HG03039 (cell line): ENCODE data around the gene SERPIND1.

Experiments
- ATAC-seq: cut with Tn5 transposase; IDR thresholded peaks from one replicate; pipeline ENCODE4 v1.9.1; 2021; ENCODE audit warnings: mild to moderate bottlenecking, moderate library complexity; ENCODE audit not compliant: unreplicated experiment

SERPIND1 gene

DNA sequence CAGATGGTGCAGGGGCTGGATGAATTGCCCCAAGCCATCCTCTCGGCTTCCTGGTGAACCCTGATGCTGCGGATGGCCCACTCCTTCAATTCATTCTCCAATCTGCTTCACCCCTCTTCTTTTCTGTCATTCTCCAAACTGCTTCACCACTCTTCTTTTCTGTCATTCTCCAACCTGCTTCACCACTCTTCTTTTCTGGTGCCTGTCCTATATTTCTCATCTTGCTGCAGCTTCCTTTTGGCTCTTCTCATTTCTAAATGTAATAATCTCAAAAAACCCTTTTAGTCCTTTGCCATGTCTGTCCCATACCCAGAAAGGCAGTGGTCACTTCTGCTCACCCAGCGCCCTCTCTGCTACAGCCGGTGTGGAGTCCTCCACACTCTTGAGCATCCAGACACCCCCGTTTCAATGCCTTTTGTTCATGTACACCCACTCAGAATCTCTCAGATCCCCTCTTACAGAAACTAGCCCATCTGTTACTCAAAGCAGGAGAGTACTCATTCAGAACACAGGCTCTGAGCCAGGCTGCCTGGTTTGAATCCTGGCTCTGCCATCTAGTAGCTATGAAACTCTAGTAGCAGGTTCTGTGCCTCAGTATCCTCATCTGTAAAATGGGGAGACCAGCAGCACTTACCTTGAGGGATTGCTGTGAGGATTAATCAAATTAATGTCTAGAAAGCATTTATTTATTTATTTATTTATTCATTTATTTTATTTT, 14.9 kb downstream of the SERPIND1 start:
- no peak for ATAC-seq

DNA sequence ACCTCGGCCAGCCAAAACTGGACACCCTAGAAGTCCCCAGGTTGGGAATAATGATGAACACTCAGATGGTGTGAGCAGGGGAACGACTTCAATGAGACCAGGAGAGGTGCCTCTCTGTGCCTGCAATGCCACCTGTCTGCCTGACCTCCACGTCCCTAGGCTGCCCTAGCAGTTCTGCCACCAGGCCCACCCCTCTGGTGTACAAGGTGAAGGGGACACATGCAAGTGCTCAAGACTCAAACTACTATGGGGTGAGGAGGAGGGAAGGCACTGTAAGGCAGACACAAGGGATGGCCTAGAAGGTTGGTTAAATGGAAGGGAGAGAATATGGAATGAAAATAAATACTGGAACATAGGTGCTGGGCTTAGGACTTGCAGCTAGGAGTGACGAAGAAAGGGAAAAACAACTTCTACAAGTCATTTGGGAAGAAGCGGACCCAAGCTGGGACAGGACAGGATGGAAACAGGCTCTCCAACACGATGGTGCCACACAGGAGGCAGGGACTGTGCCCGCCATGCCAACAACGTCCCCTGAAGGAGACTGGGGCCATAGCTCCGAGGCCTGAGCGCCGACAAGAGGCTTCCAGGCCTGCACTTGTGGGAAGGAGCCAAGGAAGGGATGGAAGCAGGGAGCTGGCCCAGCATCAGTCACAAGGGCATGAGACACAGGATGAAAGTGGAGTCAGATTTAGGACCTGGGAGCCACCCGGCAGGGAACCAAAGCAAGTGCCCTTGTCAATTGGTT, 18.5 kb downstream of the SERPIND1 start:
- no peak for ATAC-seq

DNA sequence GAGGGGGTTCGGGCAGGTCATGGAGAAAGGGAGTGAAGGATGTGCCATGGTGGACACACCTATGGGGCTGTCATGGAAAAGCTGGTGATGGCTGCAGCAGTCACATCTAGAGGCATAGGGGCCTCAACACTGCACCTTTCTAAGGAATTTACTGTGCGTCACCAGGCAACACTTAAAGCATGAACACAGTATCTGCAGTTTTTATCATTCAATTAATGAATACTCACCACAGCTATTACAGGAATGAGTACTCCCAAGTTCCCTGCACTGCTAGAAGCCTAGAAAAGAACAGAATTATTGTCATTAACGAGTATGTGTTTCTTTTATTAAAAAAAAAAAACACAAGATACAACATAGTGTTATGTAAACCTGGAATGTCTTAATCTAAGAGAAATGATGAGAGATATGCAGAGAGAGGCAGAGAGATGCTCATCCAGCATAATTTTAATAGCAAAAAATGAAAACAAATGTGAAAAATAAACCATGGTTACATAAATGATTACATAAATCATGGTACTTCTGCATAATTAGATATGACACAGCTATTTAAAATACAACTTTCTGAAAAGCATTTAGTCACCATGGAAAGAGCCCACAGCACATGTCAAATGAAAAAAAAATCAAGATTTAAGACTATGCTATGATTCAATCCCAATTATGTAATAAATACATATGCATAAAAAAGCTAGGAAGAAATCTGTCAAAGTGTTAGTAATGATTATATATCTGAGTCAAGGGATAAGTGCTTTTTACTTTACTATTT, 19.2 kb downstream of the SERPIND1 start:
- ATAC-seq: no peak

DNA sequence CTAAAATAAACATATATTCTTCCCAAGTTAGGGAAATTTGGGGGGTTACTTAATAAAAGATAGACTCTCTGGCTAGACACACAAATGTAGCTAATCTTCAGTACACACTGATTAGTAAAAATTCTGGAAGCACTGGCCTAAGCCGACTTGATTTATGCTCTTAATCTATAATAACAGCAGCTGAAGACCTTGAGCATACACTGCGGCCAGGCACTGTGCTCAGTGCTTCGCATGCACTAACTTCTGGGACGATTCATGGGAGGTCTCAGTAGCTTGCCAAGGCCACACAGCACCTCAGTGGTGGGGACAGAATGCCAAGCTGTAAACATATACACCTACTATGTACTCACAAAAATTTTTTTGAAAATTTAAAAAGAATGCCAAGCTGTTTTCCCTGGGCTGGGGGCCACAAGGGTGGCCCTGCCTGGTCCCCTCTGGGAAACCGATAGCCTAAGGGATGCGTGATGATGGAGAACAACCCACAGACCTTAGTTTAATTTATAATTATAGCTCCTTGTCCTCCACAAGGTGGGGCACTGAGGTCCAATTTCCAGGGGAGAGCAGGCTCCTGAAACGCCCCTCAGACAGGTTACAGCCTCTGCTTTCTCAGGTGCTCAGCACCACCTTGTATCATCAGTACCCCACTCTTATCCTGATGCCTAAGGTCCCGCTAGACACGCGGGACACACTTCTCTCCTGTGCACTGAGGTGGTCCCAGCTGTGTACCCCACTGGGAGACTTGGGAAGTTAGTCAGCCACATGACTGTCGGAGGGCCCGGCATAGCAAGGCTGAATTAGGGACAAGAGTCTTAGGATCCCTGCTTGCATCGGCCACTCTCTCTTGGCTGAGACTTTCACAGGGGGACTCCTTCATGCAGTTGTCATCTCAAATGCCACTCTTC, 20.1 kb downstream of the SERPIND1 start:
- ATAC-seq: no peak

GRCh38 chr22:20794650-20795413, 20.9 kb downstream of the SERPIND1 start:
- no peak for ATAC-seq

GRCh38 chr22:20796731-20797130, 22.8 kb downstream of the SERPIND1 start:
- ATAC-seq: no peak

GRCh38 chr22:20798218-20798617, 24.3 kb downstream of the SERPIND1 start:
- ATAC-seq: no peak

- ATAC-seq: no peak
Measured at GRCh38 chr22:20798974-20799373, 25.1 kb downstream of the SERPIND1 start.

GRCh38 chr22:20799449-20799848, 25.5 kb downstream of the SERPIND1 start:
- ATAC-seq: no peak

DNA sequence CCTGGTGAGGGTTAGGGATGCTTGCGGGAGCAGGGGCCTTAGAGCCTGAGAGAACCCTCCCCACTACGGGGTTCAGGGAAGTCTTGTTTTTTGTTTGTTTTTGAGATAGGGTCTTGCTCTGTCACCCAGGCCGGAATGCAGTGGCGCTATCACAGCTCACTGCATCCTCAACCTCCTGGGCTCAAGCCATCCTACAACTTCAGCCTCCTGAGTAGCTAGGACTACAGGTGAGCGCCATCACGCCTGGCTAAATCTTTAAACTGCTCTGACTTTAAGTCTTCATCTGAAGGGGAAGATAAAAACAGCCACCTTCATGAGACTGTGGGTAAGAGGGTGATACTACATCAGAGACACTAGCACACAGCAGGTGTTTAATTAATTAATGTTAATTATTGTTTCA, 28.5 kb downstream of the SERPIND1 start:
- ATAC-seq: no peak

DNA sequence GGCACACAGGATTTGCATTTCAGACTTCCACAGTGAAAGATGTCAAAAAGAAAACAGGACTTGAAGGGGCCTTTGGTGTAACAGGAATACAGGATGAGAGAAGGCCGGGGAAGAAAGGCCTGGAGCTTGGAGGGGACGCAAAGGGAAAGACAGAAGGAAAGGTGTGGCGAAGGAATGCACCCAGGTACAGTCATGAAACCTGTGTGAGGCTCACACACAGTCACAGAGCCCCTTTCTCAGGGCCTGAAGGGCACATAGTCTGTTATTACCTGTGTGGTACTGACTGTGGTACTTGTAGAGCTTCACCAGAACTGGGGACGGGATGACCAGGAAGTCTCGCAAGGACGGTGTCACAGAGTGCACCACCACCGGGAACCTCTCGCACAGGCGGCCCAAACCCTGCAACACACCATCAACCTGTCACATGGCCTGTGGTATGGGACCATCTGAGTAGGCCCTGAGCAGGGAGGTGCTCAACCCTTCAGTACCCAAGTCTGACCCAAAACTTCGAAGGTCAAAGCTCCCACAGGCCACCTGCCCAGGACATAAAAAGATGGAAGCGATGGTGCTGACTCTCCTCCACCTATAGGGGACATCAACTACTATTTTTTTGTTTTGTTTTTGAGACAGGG, 29.1 kb downstream of the SERPIND1 start:
- no peak for ATAC-seq

DNA sequence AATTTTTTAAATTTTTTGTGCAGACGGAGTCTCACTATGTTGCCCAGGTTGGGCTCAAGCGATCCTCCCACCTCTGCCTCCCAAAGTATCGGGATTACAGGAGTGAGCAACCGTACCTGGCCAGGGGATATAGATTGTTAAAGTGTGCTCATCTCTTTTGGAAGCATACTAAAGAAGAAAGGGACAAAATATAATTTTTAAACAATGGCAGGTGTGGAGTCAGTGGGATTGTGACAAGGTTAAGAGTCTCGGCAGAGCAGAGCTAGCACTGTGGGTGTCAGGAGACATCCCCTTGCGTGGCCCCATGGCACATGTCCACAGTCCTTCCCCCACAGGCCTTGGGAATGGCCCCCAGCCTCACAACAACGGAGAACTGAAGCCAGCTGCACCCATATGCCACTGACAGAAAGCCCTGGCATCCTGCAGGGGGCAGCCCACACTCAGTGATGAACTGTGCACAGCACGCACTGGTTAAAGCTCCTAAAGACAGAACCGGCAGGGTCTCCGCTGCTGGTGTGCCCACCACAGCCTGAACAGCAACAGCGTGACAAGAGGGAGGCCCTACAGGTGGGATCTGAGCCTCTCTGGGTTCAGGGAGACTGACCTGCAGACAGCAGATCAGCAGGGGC, 29.9 kb downstream of the SERPIND1 start:
- ATAC-seq: no peak

DNA sequence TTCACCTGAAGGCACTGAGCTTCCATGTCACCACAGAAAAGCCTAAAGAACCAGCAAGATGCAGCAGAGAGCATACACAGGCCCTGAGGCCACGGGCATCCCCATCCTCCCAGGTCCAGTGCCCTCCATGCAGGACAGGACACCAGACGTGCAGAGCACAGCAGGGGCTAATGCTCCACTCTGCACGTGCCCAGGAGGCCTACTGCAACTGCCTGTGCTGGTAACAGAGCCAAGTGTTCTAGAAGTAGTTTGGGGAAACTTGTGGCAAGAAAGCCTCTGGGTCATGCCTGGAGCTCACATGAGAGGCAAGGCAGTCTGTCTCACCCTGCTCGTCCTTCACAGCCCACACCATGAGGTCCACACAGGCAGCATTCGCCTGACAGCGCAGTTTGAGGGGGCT, 30.7 kb downstream of the SERPIND1 start:
- no peak for ATAC-seq

GRCh38 chr22:20805972-20806471, 32.1 kb downstream of the SERPIND1 start:
- no peak for ATAC-seq

GRCh38 chr22:20807315-20807752, 33.4 kb downstream of the SERPIND1 start:
- no peak for ATAC-seq

GRCh38 chr22:20808844-20809243, 34.9 kb downstream of the SERPIND1 start:
- no peak for ATAC-seq

- no peak for ATAC-seq
Measured at GRCh38 chr22:20809538-20810185, 35.7 kb downstream of the SERPIND1 start.

GRCh38 chr22:20810645-20811044, 36.7 kb downstream of the SERPIND1 start:
- ATAC-seq: no peak
